CD4-positive, alpha-beta T cell treated with Interleukin-4 for 1 hour (primary cell): Measurements from ENCODE around the gene ZNF613.
A peak's percentile ranks its signal among the peaks of the same experiment; 100 is the strongest.
"Not testable (repeated sequence)": the region's sequence is repeated elsewhere in the genome, so short reads cannot be mapped to it uniquely, and the experiment has no call there.

Experiments
- DNase-seq, 2 donors: peaks; one replicate each; pipeline ENCODE4 v3.0.0-alpha.2; 2020 to 2022

The ZNF613 gene

GRCh38 chr19:51944798-51945552 lies 17.7 kb downstream of the ZNF613 start:
- DNase-seq: no peak

GRCh38 chr19:51946602-51947001 lies 19.3 kb downstream of the ZNF613 start:
- DNase-seq: no peak

- no peak for DNase-seq
These were observed 21.7 kb downstream of the ZNF613 start for GRCh38 chr19:51948975-51949374.

GRCh38 chr19:51957846-51958245 lies 30.6 kb downstream of the ZNF613 start:
- not testable (repeated sequence) for DNase-seq

GRCh38 chr19:51959791-51960190 lies 32.5 kb downstream of the ZNF613 start:
- no peak for DNase-seq

- not testable (repeated sequence) for DNase-seq
These were observed 33.5 kb downstream of the ZNF613 start for GRCh38 chr19:51960621-51961233.

GRCh38 chr19:51965583-51965982 lies 38.3 kb downstream of the ZNF613 start:
- no peak for DNase-seq

GRCh38 chr19:51970718-51971117 lies 43.4 kb downstream of the ZNF613 start:
- no peak for DNase-seq

GRCh38 chr19:51971624-51972023 lies 44.4 kb downstream of the ZNF613 start:
- peak in 1 of 2 donors; percentile 41 for DNase-seq

- DNase-seq: not testable (repeated sequence)
These were observed 48.5 kb downstream of the ZNF613 start for GRCh38 chr19:51975787-51976186.

GRCh38 chr19:51976852-51977251 lies 49.6 kb downstream of the ZNF613 start:
- no peak for DNase-seq

- DNase-seq: no peak
These were observed 50.1 kb downstream of the ZNF613 start for GRCh38 chr19:51977346-51977745.

GRCh38 chr19:51978882-51979281 lies 51.6 kb downstream of the ZNF613 start:
- DNase-seq: no peak

GRCh38 chr19:51980116-51980736 lies 53.0 kb downstream of the ZNF613 start:
- DNase-seq: no peak

GRCh38 chr19:51980926-51981325 lies 53.7 kb downstream of the ZNF613 start:
- not testable (repeated sequence) for DNase-seq

GRCh38 chr19:51983361-51983760 lies 56.1 kb downstream of the ZNF613 start:
- no peak for DNase-seq

- DNase-seq: peak; percentile 95
These were observed 59.3 kb downstream of the ZNF613 start, which contains the start of gene ZNF350 for GRCh38 chr19:51986309-51987291. Gene ZNF350 (minus strand): TSS chr19:51986840. CDS start chr19:51974360, 12,480 bp downstream.

GRCh38 chr19:51993422-51993821 lies 66.2 kb downstream of the ZNF613 start:
- DNase-seq: no peak

- DNase-seq: no peak
These were observed 66.9 kb downstream of the ZNF613 start for GRCh38 chr19:51994048-51994644.
